CD8-positive, alpha-beta memory T cell (primary cell): ENCODE data around the gene PTMA. TPM values are rescaled to one million over a fixed set of nuclear protein-coding genes. Genes with fewer than 3 reads are reported as not detected.

Experiments used
- CTCF ChIA-PET: fragments of 350-600 bp; sonication (Branson Sonifier 250); formaldehyde crosslinking; loops from one replicate; lab custom pipeline; 2021; ENCODE audit warnings: antibody characterized with exemption; lab: Charles Lee
- POLR2A ChIA-PET: fragments of 350-600 bp; sonication (Branson Sonifier 250); formaldehyde crosslinking; loops from one replicate; lab custom pipeline; 2021; ENCODE audit warnings: antibody characterized with exemption; lab: Charles Lee
- DNase-seq, 5 donors: peaks; one replicate each; pipeline versions ENCODE4 v3.0.0 to v3.0.0-alpha.2; 2020 to 2022; ENCODE audit warnings: mixed read lengths in 1 of 5
- H3K27ac ChIP-seq: one replicate; pipeline ENCODE4 v1.7.0; 2013; ENCODE audit warnings: low read depth, mild to moderate bottlenecking, low read length, moderate library complexity
- H3K27me3 ChIP-seq: 2 replicates; pipeline ENCODE4 v1.7.0; 2013; ENCODE audit warnings: low read length, mild to moderate bottlenecking; ENCODE audit not compliant: insufficient read depth, poor library complexity, severe bottlenecking
- H3K36me3 ChIP-seq: 2 replicates; pipeline ENCODE4 v1.7.0; 2013; ENCODE audit warnings: mild to moderate bottlenecking, low read length, moderate library complexity; ENCODE audit not compliant: insufficient read depth
- H3K4me1 ChIP-seq: 2 replicates; pipeline ENCODE4 v1.7.0; 2013; ENCODE audit warnings: mild to moderate bottlenecking, low read length, moderate library complexity; ENCODE audit not compliant: insufficient read depth
- H3K4me3 ChIP-seq: 2 replicates; pipeline ENCODE4 v1.7.0; 2013; ENCODE audit warnings: mild to moderate bottlenecking, low read length
- H3K9me3 ChIP-seq: 2 replicates; pipeline ENCODE4 v1.7.0; 2013; ENCODE audit warnings: mild to moderate bottlenecking, low read length
- H3K27ac Mint-ChIP-seq, 8 donors: one replicate each; pipeline ENCODE4 v1.8.0; 2020 to 2021; ENCODE audit warnings: mixed read lengths in 8 of 8, mild to moderate bottlenecking in 6 of 8, inconsistent platforms in 3 of 8, moderate library complexity in 3 of 8
- H3K27me3 Mint-ChIP-seq, 2 donors: one replicate each; pipeline ENCODE4 v1.8.0; 2020 to 2021; ENCODE audit warnings: mixed read lengths in 2 of 2, mild to moderate bottlenecking in 1 of 2, moderate library complexity in 1 of 2
- H3K36me3 Mint-ChIP-seq, 3 donors: one replicate each; pipeline ENCODE4 v1.8.0; 2020 to 2021; ENCODE audit warnings: mixed read lengths in 3 of 3, inconsistent platforms in 1 of 3, mild to moderate bottlenecking in 1 of 3
- H3K4me1 Mint-ChIP-seq, 3 donors: one replicate each; pipeline ENCODE4 v1.8.0; 2020 to 2021; ENCODE audit warnings: mixed read lengths in 3 of 3, inconsistent platforms in 1 of 3, mild to moderate bottlenecking in 1 of 3
- H3K4me3 Mint-ChIP-seq, 7 donors: one replicate each; pipeline ENCODE4 v1.8.0; 2020 to 2021; ENCODE audit warnings: mixed read lengths in 7 of 7, mild to moderate bottlenecking in 6 of 7, moderate library complexity in 4 of 7, inconsistent platforms in 2 of 7
- H3K9me3 Mint-ChIP-seq, 5 donors: one replicate each; pipeline ENCODE4 v1.8.0; 2020 to 2022; ENCODE audit warnings: mixed read lengths in 5 of 5, mild to moderate bottlenecking in 3 of 5, moderate library complexity in 2 of 5, inconsistent platforms in 1 of 5
- polyA plus RNA-seq: library from polyadenylated mRNA; unstranded; fragments of 300-500 nt; fragmentation: Illumina TruSeq; gene quantifications from one replicate; pipeline ENCODE4 v1.2.3, GENCODE V29; 2021
- total RNA-seq, 2 experiments: library from RNA; stranded (reverse); gene quantifications; one replicate each; pipeline ENCODE4 v1.2.3, GENCODE V29; 2021

Gene PTMA
- total and polyA plus RNA-seq, 3 experiments from 2014 or later = 1,830 to 2,474 (median 2,403) TPM

DNA sequence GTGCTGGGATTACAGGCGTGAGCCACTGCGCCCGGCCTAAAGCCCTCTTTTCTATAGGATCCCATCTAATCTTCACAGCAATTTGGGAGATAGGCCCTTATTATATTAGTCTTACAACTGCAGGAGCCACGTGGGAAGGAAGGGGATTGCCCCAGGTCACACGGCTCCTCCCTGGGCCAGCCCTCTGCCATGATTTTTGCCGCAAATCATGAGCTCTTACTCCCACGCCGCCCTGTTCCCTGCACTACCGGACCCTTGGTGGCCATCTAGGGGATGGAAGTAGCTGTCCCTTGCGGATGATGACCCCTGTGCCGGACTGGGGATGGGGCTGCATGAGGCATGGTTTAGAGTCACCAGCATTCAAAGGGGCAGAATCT lies 28.4 kb upstream of the PTMA start:
- Mint-ChIP-seq H3K4me1 (peaks cover 2 to 12% (median 5%) of the 10 kb centered on the region in 3 donors), H3K36me3 (no peaks in the 10 kb centered on the region), H3K4me3 (peak overlapping the region in 1 of 7 donors; percentile 24), H3K27ac (no peak overlapping the region), H3K27me3 (peaks cover 14 to 15% of the 10 kb centered on the region in 2 donors), H3K9me3 (no peaks in the 10 kb centered on the region)
- no peak for DNase-seq
- Histone ChIP-seq H3K4me3 (no peak overlapping the region), H3K4me1 (peaks cover 6% of the 10 kb centered on the region), H3K27ac (no peak overlapping the region), H3K27me3 (peaks cover 8% of the 10 kb centered on the region), H3K36me3 (no peaks in the 10 kb centered on the region), H3K9me3 (no peaks in the 10 kb centered on the region)
- ChIA-PET POLR2A (interaction anchor here (0.6 kb wide), 1 partner anchor 225 kb away, joined by 4 read pairs; no protein-coding TSS in a partner anchor), CTCF (interaction anchor here (1.0 to 10.6 kb wide), 3 partner anchors 27 to 67 kb away, joined by 3 to 357 read pairs (median 4); no protein-coding TSS in a partner anchor)

DNA sequence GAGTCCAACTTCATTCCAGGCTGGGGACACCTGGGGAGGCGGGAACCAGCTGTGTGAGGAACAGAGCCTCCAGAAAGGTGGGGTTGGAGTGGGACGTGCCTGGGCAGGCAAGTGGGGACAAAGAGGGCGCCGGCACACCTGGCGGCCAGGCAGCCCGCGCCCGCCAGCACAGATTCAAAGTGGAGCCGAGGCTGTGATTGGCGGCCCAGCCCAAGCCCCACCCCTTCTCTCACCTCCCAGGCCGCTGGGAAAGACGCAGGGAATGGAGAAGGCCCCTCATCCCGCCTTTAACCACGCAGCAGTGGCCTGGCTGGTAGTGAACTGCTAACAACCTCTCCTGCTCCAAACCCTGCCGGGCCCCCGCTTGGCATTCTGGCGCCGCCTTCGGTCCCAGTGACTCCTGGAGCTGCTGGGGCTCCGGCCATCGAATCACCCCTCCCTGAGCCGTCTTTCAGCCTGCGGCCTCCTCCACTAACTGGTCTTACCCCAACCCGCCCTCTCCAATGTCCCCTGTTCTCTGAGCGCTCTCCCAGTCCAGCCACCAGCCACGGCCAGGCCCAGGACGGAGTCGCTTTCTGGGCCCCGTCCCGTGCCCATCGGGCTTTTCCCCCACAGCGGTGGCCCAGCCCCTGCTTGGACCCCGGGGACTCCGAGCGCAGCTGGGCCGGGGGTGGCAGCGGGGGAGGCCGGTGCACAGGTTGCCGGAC lies 27.9 kb upstream of the PTMA start:
- no peak for DNase-seq
- H3K4me3 ChIP-seq = no peak overlapping the region
- ChIA-PET CTCF (interaction anchor here (0.5 to 11.3 kb wide), 6 partner anchors 10 to 67 kb away, joined by 3 to 357 read pairs (median 4); no protein-coding TSS in a partner anchor), POLR2A (no interaction called here)
- peaks cover 2 to 9% (median 5%) of the 10 kb centered on the region in 3 donors for H3K4me1 Mint-ChIP-seq
- H3K27me3 Mint-ChIP-seq = peaks cover 15% of the 10 kb centered on the region in 2 donors
- H3K4me1 ChIP-seq = peaks cover 3% of the 10 kb centered on the region
- peaks cover 8% of the 10 kb centered on the region for H3K27me3 ChIP-seq
- no peaks in the 10 kb centered on the region for H3K36me3 ChIP-seq
- peak overlapping the region in 1 of 7 donors; percentile 24 for H3K4me3 Mint-ChIP-seq
- no peak overlapping the region for H3K27ac ChIP-seq
- H3K36me3 Mint-ChIP-seq = no peaks in the 10 kb centered on the region
- H3K27ac Mint-ChIP-seq = peak overlapping the region in 1 of 8 donors; percentile 81
- H3K9me3 Mint-ChIP-seq = no peaks in the 10 kb centered on the region
- H3K9me3 ChIP-seq = no peaks in the 10 kb centered on the region

GRCh38 chr2:231680992-231681852 lies 27.1 kb upstream of the PTMA start:
- ChIA-PET POLR2A (no interaction called here), CTCF (interaction anchor here (1.0 to 11.3 kb wide), 3 partner anchors 26 to 68 kb away, joined by 3 to 209 read pairs (median 4); no protein-coding TSS in a partner anchor)
- Histone ChIP-seq H3K36me3 (no peaks in the 10 kb centered on the region), H3K27ac (no peak overlapping the region), H3K9me3 (no peaks in the 10 kb centered on the region), H3K4me3 (no peak overlapping the region), H3K4me1 (peaks cover 3% of the 10 kb centered on the region), H3K27me3 (peaks cover 8% of the 10 kb centered on the region)
- H3K27me3 Mint-ChIP-seq = peaks cover 15 to 16% of the 10 kb centered on the region in 2 donors
- H3K4me3 Mint-ChIP-seq = peak overlapping the region in 3 of 7 donors; percentile 37 to 45 (median 41)
- no peaks in the 10 kb centered on the region for H3K36me3 Mint-ChIP-seq
- H3K27ac Mint-ChIP-seq = no peak overlapping the region
- no peaks in the 10 kb centered on the region for H3K9me3 Mint-ChIP-seq
- H3K4me1 Mint-ChIP-seq = peaks cover 2 to 9% (median 5%) of the 10 kb centered on the region in 3 donors
- no peak for DNase-seq

- CTCF ChIA-PET = interaction anchor here (1.0 to 11.3 kb wide), 3 partner anchors 24 to 70 kb away, joined by 3 to 209 read pairs (median 4); no protein-coding TSS in a partner anchor
These were observed 25.6 kb upstream of the PTMA start for GRCh38 chr2:231682603-231683291.

GRCh38 chr2:231683292-231684235 lies 24.8 kb upstream of the PTMA start:
- H3K36me3 ChIP-seq = no peaks in the 10 kb centered on the region
- Mint-ChIP-seq H3K36me3 (no peaks in the 10 kb centered on the region), H3K27me3 (peaks cover 15% of the 10 kb centered on the region in 2 donors), H3K4me3 (no peak overlapping the region), H3K27ac (no peak overlapping the region), H3K9me3 (no peaks in the 10 kb centered on the region), H3K4me1 (peaks cover 4 to 12% (median 5%) of the 10 kb centered on the region in 3 donors)
- H3K27ac ChIP-seq = no peak overlapping the region
- no peak overlapping the region for H3K4me3 ChIP-seq
- ChIA-PET POLR2A (interaction anchor here (0.6 kb wide), 1 partner anchor 16 kb away, joined by 3 read pairs; no protein-coding TSS in a partner anchor), CTCF (interaction anchor here (1.5 to 11.3 kb wide), 3 partner anchors 9 to 31 kb away, joined by 4 to 209 read pairs (median 58); no protein-coding TSS in a partner anchor)
- H3K9me3 ChIP-seq = no peaks in the 10 kb centered on the region
- H3K4me1 ChIP-seq = no peaks in the 10 kb centered on the region
- DNase-seq = no peak
- peaks cover 8% of the 10 kb centered on the region for H3K27me3 ChIP-seq

More at GRCh38 chr2:231682603-231683291, 25.6 kb upstream of the PTMA start:
- H3K4me1 ChIP-seq = peaks cover 2% of the 10 kb centered on the region
- POLR2A ChIA-PET = no interaction called here
- no peak overlapping the region for H3K27ac ChIP-seq
- no peaks in the 10 kb centered on the region for H3K36me3 ChIP-seq
- Mint-ChIP-seq H3K36me3 (no peaks in the 10 kb centered on the region), H3K27ac (peak overlapping the region in 1 of 8 donors; percentile 43), H3K4me3 (no peak overlapping the region), H3K27me3 (peaks cover 15 to 16% of the 10 kb centered on the region in 2 donors), H3K9me3 (no peaks in the 10 kb centered on the region), H3K4me1 (peaks cover 5 to 13% (median 7%) of the 10 kb centered on the region in 3 donors)
- H3K4me3 ChIP-seq = no peak overlapping the region
- DNase-seq = no peak
- H3K9me3 ChIP-seq = no peaks in the 10 kb centered on the region
- H3K27me3 ChIP-seq = peaks cover 8% of the 10 kb centered on the region

- Mint-ChIP-seq H3K27ac (no peak overlapping the region), H3K9me3 (no peaks in the 10 kb centered on the region), H3K4me1 (peaks cover 4 to 12% (median 5%) of the 10 kb centered on the region in 3 donors), H3K4me3 (no peak overlapping the region), H3K27me3 (peaks cover 15% of the 10 kb centered on the region in 2 donors), H3K36me3 (no peaks in the 10 kb centered on the region)
- no peak for DNase-seq
- CTCF ChIA-PET = interaction anchor here (0.8 to 11.3 kb wide), 6 partner anchors 10 to 83 kb away, joined by 3 to 209 read pairs (median 6); no protein-coding TSS in a partner anchor
- Histone ChIP-seq H3K27me3 (peaks cover 8% of the 10 kb centered on the region), H3K36me3 (no peaks in the 10 kb centered on the region), H3K9me3 (no peaks in the 10 kb centered on the region), H3K4me3 (no peak overlapping the region), H3K4me1 (no peaks in the 10 kb centered on the region), H3K27ac (no peak overlapping the region)
- POLR2A ChIA-PET = interaction anchor here (1.2 to 1.7 kb wide), 2 partner anchors 23 to 30 kb away, joined by 3 to 6 read pairs; partner anchors contain the start of gene PTMA
These were observed 23.8 kb upstream of the PTMA start for GRCh38 chr2:231684314-231685223.
